Uterus (tissue), 2 donors: ENCODE data around the gene UPK3B.
"Not testable (repeated sequence)": the region's sequence is repeated elsewhere in the genome, so short reads cannot be mapped to it uniquely, and the experiment has no call there.

ENCODE experiments used
- POLR2A ChIP-seq, 2 donors: fragments of 450-650 bp; IDR thresholded peaks; one replicate each; pipeline ENCODE4 v1.6.1; 2016; ENCODE audit warnings: antibody characterized with exemption in 2 of 2, mild to moderate bottlenecking in 1 of 2, moderate library complexity in 1 of 2
- TF ChIP-seq, protein P1 (sequence below), 4 experiments: fragments of 200-600 bp in 2 of 4; fragments of 450-650 bp in 2 of 4; sonication (generic) in 2 of 4; IDR thresholded peaks; one replicate each; pipeline ENCODE4 v1.5.1; 2016 to 2019; ENCODE audit warnings: antibody characterized with exemption in 4 of 4, mild to moderate bottlenecking in 2 of 4, moderate library complexity in 1 of 4

DNA sequence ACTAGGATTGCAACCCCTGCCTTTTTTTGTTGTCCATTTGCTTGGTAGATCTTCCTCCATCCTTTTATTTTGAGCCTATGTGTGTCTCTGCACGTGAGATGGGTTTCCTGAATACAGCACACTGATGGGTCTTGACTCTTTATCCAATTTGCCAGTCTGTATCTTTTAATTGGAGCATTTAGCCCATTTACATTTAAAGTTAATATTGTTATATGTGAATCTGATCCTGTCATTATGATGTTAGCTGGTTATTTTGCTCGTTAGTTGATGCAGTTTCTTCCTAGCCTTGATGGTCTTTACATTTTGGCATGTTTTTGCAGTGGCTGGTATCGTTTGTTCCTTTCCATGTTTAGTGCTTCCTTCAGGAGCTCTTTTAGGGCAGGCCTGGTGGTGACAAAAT lies 54.6 kb downstream of the UPK3B start:
- TF ChIP-seq, protein P1, sequence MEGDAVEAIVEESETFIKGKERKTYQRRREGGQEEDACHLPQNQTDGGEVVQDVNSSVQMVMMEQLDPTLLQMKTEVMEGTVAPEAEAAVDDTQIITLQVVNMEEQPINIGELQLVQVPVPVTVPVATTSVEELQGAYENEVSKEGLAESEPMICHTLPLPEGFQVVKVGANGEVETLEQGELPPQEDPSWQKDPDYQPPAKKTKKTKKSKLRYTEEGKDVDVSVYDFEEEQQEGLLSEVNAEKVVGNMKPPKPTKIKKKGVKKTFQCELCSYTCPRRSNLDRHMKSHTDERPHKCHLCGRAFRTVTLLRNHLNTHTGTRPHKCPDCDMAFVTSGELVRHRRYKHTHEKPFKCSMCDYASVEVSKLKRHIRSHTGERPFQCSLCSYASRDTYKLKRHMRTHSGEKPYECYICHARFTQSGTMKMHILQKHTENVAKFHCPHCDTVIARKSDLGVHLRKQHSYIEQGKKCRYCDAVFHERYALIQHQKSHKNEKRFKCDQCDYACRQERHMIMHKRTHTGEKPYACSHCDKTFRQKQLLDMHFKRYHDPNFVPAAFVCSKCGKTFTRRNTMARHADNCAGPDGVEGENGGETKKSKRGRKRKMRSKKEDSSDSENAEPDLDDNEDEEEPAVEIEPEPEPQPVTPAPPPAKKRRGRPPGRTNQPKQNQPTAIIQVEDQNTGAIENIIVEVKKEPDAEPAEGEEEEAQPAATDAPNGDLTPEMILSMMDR (IDR thresholded peaks at IDR 0.05): not testable (repeated sequence)
- TF ChIP-seq POLR2A (IDR thresholded peaks at IDR 0.05): not testable (repeated sequence)
